NCI-H146 (cell line): ENCODE measurements around the gene PGAP6.
"Not testable (repeated sequence)": the region's sequence is repeated elsewhere in the genome, so short reads cannot be mapped to it uniquely, and the experiment has no call there.

Source experiments
- DNase-seq: peaks from one replicate; lab custom pipeline; 2025; lab: John Stamatoyannopoulos, UW

Gene PGAP6

DNA sequence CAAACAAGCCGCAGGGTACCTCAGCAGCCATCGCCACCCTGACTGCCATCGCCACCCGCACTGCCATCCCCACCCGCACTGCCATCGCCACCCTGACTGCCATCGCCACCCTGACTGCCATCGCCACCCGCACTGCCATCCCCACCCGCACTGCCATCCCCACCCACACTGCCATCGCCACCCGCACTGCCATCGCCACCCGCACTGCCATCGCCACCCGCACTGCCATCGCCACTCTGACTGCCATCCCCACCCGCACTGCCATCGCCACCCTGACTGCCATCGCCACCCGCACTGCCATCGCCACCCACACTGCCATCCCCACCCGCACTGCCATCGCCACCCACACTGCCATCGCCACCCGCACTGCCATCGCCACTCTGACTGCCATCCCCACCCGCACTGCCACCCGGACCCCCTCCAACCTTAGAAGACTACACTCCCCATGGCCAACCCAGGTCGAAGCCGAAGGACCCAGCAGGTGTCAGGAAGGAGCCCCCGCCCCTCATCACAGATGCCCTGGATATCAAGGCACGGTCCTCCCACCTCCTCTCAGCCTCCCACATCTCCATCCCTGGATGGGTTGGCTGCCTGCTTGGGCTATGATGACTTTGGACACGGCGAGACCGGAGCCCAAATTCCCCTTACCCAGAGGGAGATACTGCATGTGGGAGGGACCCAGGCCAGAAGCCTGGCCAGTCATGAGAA lies 3.5 kb downstream of the PGAP6 start:
- not testable (repeated sequence) for DNase-seq

DNA sequence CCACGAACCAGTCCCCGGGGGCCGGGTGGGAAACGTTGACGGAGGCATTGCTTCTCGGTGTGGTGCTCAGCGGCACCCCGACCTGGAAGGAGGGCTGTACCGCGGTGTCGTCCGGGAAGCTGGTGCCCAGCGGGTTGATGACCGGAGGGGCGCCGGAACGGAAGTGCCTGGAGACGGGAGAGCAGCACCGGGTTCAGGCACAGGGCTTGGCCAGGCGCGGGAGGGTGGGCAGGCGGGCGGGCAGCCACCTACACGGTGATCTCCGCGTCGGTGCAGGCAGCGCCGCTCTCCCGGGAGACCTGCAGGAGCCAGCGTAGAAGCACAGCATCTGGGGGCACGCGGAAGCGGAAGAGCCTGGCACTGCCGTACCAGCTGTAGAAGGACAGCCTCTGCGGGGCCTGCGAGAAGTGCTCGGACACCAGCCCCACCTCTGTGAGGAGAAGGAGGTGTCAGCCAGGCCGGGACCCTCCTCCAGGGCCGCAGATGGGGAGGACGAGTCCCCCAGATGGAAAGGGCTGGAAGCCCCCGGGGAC lies 4.3 kb downstream of the PGAP6 start:
- no peak for DNase-seq

DNA sequence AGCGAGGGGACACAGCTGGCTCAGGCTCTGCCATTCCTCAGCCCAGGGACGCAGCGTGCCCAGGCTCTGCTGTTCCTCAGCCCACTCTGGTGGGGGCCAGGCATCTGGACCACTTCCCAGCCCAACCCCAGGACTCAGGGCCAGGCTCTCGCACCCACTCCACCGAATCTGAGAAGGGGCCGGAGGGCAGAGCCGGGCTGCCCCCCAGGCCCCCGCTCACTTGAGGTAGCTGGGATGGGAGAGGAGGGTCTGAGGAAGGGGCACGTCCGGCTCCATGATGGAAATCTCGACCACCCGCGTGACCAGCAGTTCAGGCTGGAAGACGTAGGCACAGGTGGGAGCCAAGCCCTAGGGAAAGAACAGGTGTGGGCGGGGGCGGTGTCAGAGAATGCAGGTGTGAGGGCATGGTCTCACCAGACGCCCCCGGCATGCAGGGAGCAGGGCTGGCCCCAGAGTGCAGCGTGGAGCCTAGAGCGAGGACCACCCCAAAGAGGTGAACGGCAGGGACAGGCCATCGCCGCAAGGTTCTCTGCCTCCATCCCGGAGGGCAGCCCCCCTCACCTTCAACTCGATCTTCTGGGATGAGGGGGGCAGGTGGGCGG lies 4.9 kb downstream of the PGAP6 start:
- DNase-seq, result no peak

DNA sequence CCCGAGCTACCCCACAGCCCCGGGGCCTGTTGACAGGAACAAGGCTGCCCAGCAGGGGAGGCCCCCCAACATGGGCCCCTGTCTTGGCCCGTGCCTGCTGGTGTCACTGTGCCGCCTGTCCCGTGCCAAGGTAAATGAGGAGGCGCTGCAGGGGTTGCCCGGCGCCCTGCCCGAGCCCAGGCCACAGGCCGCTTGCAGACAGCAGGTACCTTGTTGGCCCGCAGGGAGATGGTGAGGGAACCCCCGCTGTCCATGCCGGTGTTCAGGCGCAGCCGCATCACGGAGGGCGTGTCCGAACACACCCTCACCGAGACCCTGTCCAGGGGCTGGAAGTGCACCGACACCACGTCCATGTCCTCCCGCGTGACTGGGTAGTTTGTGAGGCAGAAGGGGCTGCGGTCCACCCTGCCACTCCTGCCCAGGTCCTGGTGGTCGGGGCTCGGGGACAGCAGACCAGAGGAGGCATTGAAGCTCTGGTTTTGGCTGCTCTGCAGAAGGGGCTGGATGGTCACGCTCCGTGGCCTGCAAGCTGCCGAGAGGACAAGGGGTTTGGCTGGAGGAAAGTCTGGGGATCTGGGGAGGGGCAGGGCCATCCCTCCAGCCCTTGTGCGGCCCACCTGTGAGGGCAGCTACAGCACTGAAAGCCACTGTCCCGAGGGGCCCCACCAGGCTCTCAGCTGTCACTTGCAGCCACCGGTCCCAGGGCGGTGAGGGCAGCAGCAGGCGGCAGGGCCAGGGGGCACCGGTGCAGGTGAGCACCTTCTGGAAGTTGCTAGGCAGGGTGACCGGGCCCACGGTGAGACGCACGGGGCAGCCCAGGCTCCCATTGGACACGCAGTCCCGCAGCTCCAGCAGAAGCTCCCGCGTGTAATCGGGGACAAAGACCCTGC lies 5.6 kb downstream of the PGAP6 start:
- DNase-seq, result no peak

DNA sequence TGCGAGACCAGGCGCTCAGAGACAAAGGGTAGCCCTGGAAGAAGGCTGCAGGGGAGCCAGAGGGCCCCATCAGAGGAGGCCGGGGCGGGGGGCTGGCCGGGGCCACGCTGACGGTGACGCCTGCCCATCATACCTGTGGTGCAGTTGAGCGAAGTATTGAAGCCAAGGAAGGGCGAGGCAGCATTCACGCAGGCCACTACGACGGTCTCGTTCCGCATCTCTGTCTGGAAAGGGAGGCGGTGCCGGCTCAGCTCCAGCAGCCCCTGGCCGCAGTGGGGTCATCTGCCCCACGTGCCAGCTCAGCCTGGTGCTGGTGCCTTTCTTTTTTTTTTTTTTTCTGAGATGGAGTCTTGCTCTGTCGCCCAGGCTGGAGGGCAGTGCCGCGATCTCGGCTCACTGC lies 6.6 kb downstream of the PGAP6 start:
- DNase-seq, result no peak

DNA sequence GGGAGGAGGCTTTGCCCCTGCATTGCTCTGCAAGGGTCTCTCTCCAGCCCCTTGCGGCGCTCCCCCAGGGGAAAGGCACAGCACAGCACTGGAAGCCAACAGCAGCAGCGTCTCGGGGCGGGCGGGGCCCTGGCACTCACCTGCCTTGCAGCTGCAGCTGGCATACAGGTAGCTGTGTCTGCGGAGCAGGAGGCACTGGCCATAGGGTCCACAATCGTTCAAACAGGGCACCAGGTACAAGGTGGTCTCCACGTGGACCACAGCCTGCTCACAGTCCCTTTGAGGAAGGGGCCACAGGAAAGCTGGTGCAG lies 7.2 kb downstream of the PGAP6 start:
- no peak for DNase-seq

DNA sequence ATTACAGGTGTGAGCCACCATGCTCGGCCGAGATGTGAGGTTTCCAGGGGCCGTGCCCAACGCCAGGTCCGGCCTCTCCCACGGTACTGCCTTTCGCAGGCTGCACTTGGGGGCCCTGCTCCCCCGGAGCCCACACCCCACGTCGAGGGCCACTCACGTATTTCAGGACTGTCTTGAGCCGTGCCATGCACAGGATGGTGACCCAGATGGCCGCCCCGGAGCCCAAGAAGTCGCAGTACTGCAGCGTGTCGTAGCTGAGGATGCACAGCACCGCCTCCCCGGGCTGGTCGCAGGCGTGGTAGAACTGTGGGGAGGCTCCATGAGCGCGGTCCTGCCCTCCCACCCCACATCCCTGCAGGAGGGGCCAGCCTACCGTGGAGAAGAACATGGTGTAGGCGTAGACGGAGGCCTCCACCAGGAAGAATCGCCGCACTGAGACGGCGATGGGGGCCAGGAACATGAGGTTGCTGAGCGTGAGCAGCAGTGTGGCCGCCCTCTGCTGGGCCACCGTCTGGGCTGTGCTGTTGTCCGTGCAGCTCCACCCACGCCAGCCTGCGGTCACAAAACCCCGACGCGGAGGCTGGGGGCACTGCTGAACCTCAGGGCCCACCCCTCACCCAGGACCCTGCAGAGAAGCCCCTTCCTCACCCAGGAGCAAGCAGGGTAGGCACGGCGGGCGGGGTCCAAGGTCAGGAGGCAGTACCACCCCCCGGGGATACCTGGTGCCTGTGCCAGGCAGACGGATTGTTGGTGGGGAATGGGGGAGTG lies 7.7 kb downstream of the PGAP6 start:
- no peak for DNase-seq

DNA sequence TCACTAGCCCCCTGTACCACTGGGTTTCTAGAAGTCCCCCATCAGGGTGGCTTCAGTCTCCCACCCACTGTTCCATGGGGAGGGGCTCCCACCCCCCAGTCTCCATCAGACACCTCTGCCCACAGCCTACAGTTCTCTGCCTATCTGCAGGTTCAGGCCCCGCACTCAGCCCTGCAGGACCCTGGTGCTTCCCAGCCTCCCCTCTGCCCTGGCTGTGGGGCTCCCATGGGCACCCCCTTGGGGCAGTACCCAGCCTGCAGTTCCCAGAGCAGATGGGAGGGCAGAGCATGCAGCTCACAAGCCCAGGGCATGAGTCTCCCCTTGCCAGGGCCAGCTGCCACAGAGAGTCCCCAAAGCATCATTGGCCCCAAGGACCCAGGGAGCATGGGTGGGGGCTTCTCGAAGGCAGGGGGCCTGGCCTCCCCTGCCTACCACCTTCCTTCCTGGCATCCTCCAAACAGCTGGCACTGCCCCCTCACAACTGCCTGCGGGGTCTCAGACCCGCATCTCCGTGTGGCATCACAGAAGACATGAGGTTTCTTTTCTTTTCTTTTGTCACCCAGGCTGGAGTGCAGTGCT lies 8.7 kb downstream of the PGAP6 start:
- no peak for DNase-seq

DNA sequence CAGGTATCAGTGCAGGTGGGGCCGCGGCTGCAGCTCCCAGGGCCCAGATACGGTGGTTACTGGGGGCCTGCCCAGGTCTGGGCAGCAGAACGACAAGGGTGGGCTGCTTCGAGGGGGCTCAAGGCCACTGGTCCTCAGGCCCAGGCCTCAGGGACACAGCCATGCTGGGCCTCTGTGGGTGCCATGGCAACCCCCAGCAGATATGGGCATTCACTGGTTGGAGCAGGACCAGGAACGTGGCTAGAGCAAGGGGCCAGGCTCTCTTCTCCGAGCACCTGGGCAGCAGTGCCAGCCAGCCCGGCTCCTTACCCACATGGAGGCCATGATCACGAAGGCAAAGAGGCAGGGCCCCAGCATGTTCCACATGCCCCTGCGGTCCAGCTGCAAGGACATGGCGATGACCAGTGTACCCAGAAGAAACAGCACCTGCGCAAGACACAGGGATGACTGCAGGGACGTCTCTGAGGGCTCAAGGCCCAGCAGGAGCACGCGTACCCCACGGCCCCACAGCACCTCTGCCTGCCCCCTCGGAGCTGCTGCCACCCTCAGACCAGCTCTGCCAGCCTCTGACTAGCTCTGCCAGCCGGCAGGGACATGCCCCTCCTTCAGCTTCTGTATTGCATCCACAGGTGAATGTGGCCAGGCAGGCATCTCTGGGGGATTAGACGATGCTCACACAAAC lies 9.3 kb downstream of the PGAP6 start:
- no peak for DNase-seq

DNA sequence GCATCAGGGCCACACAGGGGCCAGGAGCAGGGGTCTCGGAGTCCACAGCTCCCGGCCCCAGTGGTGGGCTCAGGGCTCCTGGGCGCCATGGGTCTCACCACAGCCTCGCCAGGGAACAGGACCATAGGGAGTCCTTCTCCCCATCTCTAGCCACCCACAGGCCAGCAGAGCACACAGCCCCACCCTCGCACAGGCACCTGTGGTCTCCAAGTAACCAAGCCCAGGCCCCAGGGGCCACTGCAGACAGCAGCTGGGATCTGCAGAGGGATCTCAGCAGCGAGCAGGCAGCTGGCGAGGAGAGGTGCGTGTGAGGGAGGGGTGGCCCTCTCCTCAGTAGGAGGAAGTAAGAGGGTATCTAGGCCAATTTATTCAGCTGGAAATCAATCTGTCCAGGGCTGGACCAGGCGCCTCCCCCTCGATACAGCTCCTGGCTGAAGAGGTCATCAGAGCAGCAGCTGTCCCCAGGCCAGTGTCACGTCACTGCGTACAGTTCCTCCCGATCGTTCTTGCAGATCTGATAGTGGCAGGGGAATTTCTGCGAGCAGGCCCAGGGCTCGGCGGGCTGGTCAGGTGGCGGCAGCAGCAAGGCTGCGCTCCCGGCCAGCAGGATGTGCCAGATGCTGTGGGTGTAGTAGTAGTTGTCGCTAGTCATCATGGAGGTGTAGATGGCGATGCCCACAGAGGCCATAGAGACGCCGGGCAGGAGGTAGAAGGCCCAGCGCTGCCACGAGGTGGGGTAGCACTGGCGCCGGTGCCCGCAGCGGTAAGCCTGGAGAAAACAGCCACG lies 10.1 kb downstream of the PGAP6 start:
- no peak for DNase-seq

DNA sequence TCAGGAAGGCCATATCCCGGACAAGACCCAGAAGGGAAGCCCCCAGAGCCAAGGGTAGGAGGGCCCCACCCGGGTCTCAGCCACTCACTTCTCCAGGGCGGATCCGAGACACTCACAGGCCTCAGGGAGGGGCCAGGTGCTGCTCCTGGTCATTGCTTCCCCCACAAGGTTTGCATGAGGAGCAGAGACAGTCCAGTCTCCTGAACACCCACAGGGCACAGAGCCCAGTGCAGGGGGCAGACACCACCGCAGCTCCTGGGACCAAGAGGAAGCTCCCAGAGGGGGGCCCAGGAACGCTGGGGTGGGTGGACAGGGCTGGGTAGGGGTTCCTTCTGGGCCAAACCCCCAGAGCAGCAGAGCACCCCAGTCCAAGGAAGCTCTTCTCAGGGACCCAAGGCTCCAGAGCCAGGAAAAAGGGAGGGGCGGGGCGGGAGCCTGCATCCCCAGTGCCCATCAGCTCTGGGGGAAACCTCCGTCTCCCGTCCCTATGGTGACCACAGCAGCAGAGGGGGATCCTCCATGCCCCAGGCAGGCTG lies 10.7 kb downstream of the PGAP6 start:
- DNase-seq, result no peak

DNA sequence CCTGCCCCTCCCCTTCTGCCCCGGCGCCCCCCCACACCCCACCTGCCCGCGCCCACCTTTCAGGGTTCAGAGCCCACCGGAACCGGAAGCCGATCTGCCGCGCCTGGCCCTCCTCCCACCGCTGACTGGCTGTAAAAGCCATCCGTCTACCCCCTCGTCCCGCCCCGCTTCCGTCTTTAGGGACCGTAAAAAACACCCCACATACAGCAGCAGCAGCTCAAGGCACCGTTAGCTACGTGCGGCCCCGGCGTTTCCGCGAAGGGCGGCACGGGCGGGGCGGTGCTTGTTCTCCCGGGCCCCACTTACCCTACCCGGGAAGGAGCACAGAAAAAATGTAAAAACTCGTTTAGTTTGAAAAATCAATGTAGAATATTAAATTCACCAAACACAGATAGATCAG lies 11.3 kb downstream of the PGAP6 start, which contains the start of gene MRPL28:
Gene MRPL28 (minus strand): TSS at position 96 of the 400 bp plus-strand sequence. CDS start 320 bp downstream, outside the sequence.
- DNase-seq, result peak; percentile 96

DNA sequence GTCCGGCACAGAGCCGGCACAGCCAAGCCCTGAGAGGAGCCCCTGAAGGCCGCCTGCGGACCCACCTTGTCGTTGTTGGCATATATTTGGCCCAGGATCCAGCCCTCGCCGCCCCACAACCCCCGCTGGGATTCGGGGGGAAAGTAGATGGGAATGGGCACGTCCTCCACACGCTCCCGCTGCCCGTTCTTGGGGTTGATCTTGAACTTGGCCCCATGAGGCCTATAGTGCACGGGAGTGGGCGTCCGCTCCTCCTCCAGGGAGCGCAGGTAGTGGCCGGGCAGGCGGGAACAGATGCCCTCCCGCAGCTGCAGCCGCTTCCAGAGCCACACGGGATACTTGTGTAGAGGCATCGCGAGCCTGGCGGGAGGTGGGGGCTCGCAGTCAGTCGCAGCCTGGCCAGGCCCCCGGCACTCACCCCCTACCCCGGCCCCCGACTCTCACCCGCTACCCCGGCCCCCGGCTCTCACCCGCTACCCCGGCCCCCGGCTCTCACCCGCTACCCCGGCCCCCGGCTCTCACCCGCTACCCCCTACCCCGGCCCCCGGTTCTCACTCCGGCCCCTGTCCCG lies 11.8 kb downstream of the PGAP6 start:
- no peak for DNase-seq

DNA sequence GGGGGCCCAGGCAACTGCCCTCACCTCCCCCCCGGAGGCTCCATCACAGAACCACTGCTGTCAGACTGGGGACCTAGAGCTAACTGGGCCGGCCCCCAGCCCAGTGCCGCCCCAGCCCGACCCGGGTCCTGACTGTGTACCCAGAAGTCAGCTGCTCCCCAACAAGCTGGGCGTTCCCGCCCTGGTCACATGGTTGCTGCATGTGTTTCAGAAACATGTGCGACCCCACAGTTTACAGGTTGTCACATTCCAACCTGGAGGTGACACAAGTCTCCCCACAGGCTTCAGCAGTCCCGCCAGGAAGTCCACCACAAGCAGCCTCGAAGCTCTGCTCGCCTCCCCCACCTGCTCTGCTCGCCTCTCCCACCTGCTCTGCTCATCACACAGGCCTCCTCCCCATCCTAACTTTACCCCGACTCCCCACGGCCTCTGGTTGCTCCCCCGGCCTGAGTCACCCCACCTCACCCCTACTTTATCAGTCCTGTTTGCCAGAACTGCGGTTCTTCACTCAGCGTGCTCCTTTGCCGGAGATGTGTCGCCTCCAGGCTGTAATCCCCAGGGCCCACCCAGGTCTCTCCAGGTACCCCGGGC lies 12.4 kb downstream of the PGAP6 start:
- DNase-seq, result no peak

DNA sequence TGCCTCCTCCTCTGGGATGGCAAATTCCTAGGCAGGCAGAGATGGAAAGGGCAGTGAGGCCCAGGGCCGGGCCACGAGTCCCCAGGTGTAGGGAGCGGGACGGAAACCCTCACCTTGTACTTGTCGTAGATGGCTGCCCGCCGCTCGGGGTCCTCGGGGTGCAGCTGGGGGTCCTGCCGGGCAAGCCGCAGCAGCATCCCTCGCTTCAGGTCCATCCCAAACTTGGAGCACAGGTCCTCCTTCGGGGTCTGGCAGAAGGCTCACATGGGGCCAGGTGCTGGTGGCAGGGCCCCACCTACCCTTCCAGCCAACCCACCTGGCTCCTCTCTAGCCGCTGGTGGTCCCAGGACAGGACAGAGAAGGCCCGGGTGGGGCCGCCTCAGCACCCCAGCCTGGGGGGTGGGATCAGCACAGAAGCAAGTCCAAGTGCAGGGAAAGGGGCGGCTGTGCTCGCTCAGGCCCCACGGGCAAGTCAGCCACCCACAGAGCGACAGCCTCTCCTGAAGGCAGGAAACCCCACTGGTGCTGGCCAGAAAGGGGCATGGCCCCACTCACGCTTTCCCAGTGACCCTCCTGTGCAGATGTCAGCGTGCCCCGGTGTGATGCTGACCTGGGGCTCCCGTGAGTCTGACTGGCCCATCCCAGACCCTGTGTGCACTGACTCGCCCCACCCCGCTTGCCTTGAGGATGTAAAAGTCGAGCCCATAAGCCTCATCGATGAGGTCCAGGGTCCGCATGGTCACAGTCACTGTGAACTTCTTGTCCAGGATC lies 13.2 kb downstream of the PGAP6 start:
- DNase-seq, result no peak

DNA sequence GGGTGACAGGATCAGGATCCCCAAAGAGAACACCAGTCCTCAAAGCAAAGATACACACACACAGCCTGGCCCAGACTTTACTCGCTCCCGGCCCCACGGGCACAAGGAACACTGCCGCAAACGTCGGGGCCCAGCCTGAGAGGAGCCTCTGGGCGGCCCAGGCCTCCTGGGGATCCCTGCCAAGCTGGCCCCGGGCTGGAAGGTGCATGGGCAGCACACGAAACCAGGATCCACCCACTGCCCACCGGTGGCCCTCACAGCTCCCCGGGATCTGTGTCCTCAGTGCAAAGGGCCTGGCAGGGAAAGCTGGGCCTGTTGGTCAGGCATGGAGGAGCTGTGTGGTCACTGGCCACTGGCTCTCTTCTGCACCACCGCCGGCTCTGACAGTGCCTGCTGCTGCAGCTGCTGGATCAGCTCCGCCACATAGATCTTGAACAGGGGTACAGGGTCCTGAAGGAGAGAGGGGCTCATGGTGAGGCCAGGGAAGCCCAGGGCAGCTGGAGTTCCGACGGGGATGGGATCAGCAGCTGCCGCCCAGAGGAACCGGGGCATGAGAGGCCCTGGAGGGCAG lies 14.4 kb downstream of the PGAP6 start:
- DNase-seq, result no peak

DNA sequence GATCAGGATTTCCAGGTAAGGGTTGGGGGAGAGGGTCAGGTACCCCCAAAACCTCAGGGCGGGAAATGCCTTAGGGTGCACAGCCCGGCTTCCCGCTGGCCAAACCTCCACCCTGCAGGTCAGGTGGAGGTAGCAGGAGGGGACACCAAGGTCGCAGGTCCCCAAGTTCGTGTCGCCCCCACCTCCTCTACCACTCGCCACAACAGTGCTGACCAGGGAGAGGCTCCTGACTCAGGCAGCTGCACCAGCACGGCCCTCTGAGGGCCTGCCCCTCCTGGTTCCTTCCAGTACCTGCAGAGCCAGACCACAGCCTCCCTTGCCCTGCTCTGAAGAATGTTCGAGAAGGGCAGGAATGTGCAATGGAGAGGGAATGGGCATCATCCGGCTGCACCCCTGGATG lies 15.3 kb downstream of the PGAP6 start:
- DNase-seq, result no peak
